ENCODE data around the gene CIB1.

DNA sequence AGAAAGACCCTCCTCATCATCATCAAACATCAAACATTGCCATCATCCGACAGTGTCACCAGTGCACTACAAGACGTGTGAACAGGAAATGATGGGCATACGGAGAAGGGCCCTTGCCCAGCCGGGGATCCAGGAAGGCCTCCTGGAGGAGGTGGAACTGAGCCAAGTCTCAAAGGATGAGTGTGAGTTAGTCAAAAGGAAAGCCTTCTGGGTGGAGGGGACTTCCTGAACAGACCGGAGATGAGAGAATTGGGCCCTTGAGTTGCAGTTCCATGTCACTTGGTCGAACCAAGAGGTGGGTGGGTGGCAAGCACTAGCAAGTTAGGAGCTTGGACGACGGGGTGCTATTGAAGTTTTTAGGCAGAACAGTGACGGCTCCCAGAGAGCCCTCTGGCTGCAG lies 24.1 kb downstream of the CIB1 start:
- TF ChIP-seq, protein P1, sequence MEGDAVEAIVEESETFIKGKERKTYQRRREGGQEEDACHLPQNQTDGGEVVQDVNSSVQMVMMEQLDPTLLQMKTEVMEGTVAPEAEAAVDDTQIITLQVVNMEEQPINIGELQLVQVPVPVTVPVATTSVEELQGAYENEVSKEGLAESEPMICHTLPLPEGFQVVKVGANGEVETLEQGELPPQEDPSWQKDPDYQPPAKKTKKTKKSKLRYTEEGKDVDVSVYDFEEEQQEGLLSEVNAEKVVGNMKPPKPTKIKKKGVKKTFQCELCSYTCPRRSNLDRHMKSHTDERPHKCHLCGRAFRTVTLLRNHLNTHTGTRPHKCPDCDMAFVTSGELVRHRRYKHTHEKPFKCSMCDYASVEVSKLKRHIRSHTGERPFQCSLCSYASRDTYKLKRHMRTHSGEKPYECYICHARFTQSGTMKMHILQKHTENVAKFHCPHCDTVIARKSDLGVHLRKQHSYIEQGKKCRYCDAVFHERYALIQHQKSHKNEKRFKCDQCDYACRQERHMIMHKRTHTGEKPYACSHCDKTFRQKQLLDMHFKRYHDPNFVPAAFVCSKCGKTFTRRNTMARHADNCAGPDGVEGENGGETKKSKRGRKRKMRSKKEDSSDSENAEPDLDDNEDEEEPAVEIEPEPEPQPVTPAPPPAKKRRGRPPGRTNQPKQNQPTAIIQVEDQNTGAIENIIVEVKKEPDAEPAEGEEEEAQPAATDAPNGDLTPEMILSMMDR (IDR thresholded peaks at IDR 0.05 in 4 of 5, conservative IDR thresholded peaks at IDR 0.05 in 1 of 5), result no peak
- TF ChIP-seq POLR2A (IDR thresholded peaks at IDR 0.05), result no peak

Measured in gastrocnemius medialis (tissue), 4 donors.